Activated T-cell treated with anti-CD3 and anti-CD28 coated beads, Interleukin-2, amount 50 U/mL, for 1 hour (primary cell): ENCODE measurements around the gene HSD11B1.

Source experiments
- DNase-seq: peaks from one replicate; pipeline ENCODE4 v3.0.0-alpha.2; 2020

The HSD11B1 gene

DNA sequence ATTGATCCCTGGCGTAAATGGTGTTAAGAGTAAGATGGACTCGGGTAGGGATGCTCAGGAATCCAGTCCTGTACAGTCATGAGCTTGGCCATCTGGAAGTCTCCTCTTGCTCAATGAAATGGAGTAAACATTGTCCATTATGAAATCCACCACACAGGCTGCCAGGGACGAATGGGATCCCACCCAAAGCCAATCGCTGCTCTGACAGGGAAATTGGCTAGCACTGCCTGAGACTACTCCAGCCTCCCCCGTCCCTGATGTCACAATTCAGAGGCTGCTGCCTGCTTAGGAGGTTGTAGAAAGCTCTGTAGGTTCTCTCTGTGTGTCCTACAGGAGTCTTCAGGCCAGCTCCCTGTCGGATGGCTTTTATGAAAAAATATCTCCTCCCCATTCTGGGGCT is at the start of gene HSD11B1:
HSD11B1 (plus strand) TSS at position 263 of the 400 bp plus-strand sequence; CDS start at position 360, 97 bp downstream.
- no peak for DNase-seq

- DNase-seq = no peak
Measured at GRCh38 chr1:209655411-209656231, 49.0 kb upstream of the HSD11B1 start.

DNA sequence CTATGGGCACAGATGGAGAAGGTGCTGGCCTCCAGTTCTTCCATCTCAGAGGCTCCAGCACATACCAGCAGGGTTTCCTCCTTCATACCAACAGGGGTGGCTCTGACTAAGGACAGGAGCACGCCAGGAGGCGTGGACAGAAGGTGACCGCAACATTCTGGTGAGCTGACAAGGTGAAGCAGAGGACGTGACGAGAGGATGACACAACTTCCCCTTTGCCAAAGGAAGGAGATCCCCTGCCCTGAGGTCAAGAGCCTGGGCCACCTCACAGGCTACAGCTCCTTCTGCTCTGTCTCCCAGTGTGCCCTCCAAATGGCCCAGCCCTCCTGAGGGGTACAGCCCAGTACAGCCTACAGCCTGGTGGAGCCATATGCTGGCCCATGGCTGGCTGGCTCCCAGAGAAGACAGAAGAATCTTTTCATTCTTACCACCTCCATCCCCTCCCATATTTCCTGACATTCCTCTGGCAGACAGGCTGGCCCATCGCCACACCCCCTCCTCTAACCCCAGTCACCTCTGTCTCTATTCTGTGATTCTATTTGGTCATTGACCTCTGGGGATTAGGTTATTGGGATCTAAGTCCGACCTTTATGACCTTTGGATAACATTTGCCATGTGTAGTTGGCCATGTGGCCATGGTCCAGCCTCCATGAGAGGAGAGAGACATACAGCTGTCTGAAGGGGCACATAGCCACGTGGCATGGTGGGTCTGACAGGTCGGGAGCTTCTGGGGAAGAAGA is 47.3 kb upstream of the HSD11B1 start:
- no peak for DNase-seq

DNA sequence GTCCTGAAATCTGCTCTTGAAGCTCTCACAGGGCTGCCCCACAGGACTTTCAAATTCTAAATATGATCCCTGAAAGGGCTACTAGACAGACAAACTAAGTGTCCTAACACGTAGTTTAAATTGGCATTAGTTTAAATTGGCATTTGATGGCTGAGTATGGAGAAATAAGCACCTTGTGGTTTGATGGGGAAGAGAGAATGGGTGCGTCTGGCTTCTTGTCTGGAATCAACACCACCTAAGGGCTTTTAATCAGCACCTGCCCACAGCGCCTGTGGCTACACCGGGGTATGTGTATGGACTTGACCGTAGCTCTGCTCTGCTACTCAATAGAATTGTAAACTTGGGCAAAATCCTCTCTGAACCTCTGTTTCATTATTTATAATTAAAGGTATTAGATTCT is 46.7 kb upstream of the HSD11B1 start:
- DNase-seq = no peak

DNA sequence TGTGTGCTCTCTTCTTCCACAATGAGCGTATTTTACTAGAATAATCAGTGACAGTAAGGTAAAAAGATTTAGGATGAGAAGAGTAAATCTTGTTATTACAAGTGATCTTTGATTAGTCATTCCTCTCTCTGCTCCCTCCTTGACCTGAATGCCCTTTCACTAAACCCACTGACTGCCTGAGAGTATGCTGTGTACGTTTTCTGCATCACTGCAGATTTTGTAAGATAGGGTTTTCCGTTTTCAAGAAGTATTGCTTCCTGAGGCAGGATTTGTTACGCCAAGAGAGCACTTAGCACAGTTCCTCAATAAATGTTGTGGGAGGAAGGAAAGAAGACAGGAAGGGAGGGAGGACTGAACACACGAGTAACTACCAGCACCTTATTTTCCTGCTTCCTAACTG is 44.7 kb upstream of the HSD11B1 start:
- DNase-seq = no peak

DNA sequence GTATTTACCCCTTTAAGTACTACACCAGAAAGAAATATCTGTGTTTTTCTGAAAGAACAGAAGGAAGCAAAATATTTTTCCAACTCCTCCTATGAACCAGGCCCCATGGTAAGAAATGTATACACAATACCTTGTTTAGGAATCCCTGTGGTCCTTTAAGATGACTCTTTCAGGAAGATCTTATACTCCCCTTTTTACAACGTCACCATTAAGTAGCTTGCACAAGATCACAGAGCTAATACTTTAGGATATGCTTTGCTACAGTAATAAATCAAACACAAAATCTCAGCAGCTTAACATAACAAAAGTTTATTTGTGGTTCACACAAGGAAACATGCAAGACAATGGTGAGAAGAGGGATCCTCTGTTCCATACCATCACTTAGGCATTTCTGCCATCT is 43.6 kb upstream of the HSD11B1 start:
- DNase-seq = no peak

DNA sequence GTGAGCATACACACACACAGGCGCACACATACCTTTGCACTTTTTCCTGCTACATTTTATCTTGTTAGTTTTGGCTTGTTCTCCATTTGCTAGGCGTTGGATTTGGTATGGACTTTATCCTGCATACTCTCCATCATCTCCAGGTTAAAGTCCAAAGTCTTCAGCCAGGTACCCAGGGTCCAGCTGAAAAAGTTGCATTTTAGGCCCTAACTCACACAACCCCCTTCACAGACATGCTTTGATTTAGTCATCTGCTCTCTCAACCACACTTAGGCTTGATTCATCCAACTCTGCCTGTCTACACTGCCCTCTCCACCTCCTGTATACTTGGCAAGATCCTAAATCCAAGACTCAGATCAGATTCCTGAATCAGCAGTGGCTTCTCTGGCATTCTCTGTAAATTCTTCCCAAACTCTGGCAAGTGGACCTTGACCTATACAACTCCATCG is 41.7 kb upstream of the HSD11B1 start:
- DNase-seq = no peak

DNA sequence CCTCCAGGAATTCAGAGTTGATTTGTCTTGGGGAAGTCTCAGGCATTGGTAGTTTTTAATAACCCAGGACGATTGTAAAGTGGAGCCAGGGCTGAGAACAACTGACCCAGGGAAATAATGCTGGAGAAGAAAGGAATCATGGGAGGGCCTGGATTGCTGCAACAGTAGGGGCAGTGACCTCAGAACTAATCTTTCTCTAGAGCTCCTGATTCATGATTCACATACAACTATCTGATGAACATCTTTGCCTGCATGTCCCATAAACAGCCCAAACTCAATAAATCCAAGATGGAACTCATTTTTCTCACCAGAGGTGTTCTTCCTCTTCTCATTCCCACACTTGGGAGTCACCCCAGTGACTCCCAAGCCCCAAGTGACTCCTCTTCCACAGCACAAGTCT is 37.5 kb upstream of the HSD11B1 start:
- DNase-seq = no peak

DNA sequence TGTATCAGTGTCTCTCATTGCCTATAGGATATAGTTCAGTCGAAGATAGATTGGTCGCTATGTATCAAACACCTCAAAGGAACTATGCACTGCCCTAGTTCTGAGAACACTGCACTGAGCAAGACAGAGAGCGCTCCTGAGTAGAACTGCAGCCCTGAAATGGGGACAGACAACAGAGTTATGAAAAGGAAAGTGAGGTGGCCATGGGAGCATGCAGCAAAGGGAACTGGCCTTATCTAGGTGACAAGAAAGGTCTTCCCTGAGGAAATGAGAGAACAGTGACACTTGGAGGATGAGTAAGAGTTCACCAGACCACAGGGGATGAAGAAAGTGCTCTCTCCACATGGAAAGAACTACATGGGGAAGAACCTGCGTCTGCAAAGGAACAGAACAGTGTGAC is 36.9 kb upstream of the HSD11B1 start:
- DNase-seq = no peak

DNA sequence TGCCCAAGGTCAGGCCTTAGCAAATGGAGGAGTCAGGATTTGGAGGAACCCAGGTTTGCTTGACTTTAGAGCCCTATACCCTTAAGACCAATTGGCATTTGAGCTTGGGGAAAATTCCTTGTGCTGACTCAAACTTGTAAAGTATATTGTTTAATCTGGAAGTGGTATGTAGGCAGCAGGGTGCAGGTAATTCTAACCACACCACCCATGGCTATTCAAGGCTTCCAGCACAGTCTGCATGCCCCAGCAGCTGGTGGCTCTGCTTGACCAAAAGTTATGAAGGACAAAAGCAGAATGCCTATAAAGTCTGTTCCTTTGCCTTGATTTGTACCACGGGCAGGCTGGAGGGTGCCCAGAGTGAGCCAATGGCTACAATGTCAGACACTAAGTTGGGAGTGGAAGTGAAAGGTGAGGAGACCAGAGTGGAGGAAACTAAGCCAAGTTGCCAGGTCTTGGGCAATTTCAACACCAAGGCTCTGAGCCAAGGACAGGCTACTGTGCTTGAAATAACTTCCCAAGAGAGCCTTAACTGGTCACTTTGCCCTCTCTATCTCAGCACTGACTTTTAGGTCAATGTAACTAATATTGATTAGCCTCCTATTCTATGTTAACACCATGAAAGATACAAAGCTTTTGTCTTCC is 34.1 kb upstream of the HSD11B1 start:
- DNase-seq = no peak

DNA sequence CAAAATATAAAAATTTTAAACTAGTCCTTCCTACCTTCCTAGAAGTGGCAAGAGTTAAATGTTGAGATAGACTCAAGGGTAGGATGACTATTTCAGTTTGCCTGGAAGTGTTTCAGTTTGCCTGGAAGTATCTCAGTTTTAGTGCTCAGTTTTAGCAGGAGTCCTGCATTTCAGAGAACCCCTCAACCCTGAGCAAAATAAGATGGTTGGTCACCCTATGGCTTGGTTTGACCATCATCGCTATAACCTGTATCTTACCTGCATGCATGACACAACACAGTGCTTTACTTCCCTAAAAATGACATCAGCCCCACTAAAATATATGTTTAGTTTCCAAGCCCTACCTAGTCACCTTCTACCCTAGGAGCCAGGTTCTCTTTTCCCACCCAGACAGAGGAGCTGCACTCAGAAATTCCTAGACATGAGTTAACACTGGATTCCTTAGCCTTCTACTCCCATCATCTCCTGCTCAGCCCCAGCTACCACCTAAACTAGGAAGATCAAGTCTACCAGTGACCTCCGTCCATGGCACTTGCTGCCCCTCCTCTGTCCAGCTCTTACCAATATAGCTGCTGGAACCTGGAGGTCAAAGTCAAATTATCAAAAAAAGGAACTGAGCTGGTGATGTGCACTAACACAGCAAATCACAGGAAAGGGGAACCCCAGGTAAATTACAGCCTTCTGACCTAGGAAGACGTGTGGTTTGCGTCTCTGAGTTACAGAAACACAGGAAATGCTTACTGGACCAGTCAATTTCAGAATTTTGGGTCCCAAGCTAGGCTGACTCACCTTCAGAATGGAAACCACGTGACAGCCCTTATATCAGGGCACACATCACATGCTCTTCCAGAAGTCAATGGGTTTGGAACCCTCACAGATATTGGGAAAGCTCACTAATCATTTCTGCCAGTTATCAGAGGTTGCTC is 31.7 kb upstream of the HSD11B1 start:
- no peak for DNase-seq

DNA sequence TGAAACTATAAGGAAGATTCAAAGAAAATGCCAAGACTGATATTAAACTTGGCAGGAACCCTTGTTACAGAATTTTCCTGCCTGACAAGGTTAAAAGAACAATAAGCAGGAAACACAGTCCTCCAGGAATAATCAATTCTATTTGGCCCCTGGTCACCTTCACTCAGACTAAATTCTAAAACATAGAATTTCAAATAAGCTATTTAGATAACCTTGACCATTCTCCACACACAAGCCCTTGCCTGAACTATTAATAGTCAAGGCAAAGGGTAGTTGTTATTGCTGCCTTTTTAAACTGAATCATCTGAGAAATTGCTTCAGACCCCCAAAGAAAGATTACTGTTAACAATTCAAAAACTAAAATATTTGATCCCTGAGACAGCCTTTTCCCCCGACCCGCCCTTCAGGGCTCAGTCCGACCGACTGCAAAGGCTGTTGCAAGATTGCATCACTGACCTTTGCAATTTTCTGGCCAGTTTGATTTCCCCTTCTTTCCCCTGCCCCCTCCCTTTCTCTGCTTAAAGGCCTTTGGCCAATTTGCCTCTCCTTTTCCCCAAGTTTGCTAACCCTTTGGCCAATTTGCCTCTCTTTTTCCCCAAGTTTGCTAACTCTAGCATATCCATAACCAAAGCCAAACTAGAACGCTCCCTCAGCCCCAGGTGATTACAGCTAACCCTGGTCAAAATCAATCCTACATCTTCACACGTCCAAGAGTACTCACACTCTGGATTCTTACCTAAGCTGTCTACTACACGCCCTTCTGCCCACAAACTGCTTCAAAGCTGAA is 30.8 kb upstream of the HSD11B1 start:
- DNase-seq = no peak

GRCh38 chr1:209674957-209675564 is 29.6 kb upstream of the HSD11B1 start, which contains the start of gene G0S2:
TSS of gene G0S2 (plus strand) at chr1:209675412. CDS start at chr1:209675685, 273 bp downstream.
- peak; percentile 24 for DNase-seq

GRCh38 chr1:209675565-209676154 is 29.0 kb upstream of the HSD11B1 start:
- no peak for DNase-seq

GRCh38 chr1:209678981-209679539 is 25.6 kb upstream of the HSD11B1 start:
- DNase-seq = no peak

GRCh38 chr1:209685821-209686220 is 18.8 kb upstream of the HSD11B1 start:
- peak; percentile 21 for DNase-seq

- no peak for DNase-seq
Measured at GRCh38 chr1:209686322-209686721, 18.3 kb upstream of the HSD11B1 start.

DNA sequence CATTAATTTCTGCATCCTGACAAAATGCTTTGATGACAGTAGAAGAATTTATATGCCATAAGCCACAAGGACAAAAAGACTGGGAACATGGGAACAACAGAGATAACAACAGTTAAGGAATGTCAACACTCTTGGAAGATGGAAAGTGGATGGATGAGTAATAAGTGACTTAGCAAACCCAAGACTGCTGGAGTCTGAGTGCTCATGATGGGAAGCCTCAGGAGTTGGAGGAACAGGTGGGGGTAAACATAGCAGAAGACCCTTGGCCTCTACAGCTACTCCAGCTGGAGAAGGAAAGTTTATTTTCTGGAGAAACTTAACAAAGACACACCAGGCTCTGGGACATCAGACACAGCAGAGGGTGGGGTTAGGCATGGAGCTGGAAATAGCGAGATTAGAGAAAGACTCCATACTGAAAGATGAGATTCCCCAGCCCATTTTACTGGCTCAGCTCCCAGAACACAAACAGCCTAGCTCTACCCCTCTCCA is 15.9 kb upstream of the HSD11B1 start:
- no peak for DNase-seq

DNA sequence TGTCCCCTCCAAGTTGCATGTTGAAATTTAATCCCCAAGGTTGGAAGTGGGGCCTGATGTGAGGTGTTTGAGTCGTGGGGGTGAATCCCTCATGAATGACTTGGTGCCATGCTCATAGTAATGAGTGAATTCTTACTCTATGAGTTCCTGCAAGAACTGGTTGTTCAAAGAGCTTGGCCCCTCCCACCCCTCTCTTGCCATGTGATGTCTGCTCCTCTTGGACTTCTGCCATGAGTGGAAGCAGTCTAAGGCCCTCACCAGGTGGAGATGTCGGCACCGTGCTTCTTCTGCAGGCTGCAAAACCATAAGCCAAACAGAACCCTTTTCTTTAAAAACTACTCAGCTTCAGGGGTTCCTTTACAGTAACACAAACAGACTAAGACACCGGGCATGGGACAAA is 15.2 kb upstream of the HSD11B1 start:
- DNase-seq = no peak

GRCh38 chr1:209691237-209691636 is 13.4 kb upstream of the HSD11B1 start:
- no peak for DNase-seq
